Sigmoid colon (tissue), 4 donors: ENCODE data around the gene ARID3C.

Experiments used
- CTCF ChIP-seq, 4 experiments: fragments of 450-650 bp in 3 of 4; fragments of 200-600 bp in 1 of 4; IDR thresholded peaks; one replicate each; pipeline ENCODE4 v1.5.1; 2016 to 2019; ENCODE audit warnings: antibody characterized with exemption in 4 of 4, mild to moderate bottlenecking in 3 of 4, moderate library complexity in 2 of 4
- EP300 ChIP-seq, 4 donors: sonication (generic); formaldehyde crosslinking; IDR thresholded peaks; one replicate each; pipeline ENCODE4 v1.6.1; 2017; ENCODE audit warnings: antibody characterized with exemption in 4 of 4
- POLR2A ChIP-seq, 2 donors: fragments of 450-650 bp; IDR thresholded peaks; one replicate each; pipeline ENCODE4 v1.6.1; 2016; ENCODE audit warnings: antibody characterized with exemption in 2 of 2, mild to moderate bottlenecking in 2 of 2, moderate library complexity in 2 of 2
- POLR2AphosphoS5 ChIP-seq, 4 donors: sonication (generic); formaldehyde crosslinking; IDR thresholded peaks; one replicate each; pipeline ENCODE4 v1.6.1; 2017; ENCODE audit warnings: antibody characterized with exemption in 4 of 4

DNA sequence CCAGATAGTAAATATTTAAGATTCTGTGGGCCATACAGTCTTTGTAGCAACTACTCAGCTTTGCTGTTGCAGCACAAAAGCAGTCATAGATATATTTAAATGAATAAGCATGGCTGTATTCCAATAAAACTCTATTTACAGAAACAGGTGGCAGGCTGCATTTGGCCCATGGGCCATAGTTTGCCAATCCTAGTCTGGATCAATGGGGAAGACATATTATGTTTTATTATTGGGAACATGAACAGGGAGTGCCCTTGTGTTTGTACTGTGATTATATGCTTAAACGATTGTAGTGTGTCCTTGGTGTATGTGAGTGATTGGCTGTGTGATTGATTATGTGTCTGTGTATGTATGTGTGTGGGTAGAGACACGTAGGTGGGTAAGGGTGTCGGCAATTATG is 45.6 kb upstream of the ARID3C start:
- TF ChIP-seq CTCF (IDR thresholded peaks at IDR 0.05) = no peak
- TF ChIP-seq POLR2A (IDR thresholded peaks at IDR 0.05) = no peak
- no peak for TF ChIP-seq EP300 (IDR thresholded peaks at IDR 0.05)
- no peak for TF ChIP-seq POLR2AphosphoS5 (IDR thresholded peaks at IDR 0.05)
